ENCODE measurements around the gene CCDC191.

- TF ChIP-seq CTCF (IDR thresholded peaks at IDR 0.05; ENCODE audit: low read depth, low read length, poor library complexity, severe bottlenecking) (no peak), EZH2phosphoT487 (IDR thresholded peaks at IDR 0.05; ENCODE audit: borderline replicate concordance, low read length) (no peak)
Measured at GRCh38 chr3:114101101-114101500, 44.8 kb upstream of the CCDC191 start.

Data from DOHH2 (cell line).